ENCODE measurements around the gene GOLGA8H.
A peak's percentile ranks its signal among the peaks of the same experiment; 100 is the strongest.
"Not testable (repeated sequence)": the region's sequence is repeated elsewhere in the genome, so short reads cannot be mapped to it uniquely, and the experiment has no call there.

The GOLGA8H gene, protein sequence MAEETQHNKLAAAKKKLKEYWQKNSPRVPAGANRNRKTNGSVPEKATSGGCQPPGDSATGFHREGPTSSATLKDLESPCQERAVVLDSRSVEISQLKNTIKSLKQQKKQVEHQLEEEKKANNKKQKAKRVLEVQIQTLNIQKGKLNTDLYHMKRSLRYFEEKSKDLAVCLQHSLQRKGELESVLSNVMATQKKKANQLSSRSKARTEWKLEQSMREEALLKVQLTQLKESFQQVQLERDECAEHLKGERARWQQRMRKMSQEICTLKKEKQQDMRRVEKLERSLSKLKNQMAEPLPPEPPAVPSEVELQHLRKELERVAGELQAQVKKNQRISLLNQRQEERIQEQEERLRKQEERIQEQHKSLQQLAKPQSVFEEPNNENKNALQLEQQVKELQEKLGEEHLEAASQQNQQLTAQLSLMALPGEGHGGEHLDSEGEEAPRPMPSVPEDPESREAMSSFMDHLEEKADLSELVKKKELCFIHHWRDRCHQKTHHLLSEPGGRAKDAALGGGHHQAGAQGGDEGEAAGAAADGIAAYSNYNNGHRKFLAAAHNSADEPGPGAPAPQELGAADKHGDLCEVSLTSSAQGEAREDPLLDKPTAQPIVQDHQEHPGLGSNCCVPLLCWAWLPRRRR

DNA sequence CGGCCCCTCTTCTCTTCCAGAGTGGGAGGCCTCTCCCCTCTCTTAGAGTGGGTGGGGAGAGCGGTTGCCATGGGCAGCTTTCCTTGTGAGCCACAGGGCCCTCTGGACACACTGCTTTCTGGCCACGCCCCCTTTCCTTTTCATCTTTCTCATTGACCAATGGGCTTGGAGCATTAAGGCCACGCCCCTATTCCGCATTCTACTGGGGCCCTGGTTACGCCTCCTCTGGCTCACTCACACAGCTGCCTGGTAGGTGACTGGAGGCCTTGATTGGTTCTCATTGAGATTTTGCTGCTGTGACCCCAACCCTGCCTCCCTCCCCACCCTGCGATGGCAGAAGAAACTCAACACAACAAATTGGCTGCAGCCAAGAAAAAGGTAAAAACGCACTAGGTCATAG lies at the start of gene GOLGA8H:
TSS of gene GOLGA8H (plus strand) at position 233 of the 400 bp plus-strand sequence. CDS start at position 331, 98 bp downstream.
- not testable (repeated sequence) for DNase-seq (ENCODE audit: low read depth); H3K4me3 ChIP-seq (ENCODE audit: low read depth, low read length)

DNA sequence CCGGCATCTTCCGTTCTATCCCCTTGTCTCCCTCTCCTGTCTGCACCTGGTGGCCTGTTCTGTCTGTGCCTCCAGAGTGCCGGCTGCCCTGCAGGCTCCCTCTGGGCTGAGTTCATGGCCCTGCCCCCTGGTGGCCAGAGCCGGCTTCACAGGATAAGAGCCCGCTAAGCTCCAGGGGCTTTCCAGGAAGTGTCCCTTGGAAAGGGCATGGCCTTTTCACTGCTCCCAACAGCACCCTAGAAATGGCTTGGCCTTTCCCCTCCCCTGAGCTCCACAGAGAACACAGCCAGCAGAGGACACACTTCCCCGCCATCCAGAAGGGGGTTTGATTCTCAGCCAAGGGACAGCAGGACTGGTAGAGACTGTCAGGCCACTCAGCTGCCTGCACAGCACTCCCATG lies 36.9 kb upstream of the GOLGA8H start:
- not testable (repeated sequence) for H3K4me3 ChIP-seq (ENCODE audit: low read depth, low read length); DNase-seq (ENCODE audit: low read depth)

DNA sequence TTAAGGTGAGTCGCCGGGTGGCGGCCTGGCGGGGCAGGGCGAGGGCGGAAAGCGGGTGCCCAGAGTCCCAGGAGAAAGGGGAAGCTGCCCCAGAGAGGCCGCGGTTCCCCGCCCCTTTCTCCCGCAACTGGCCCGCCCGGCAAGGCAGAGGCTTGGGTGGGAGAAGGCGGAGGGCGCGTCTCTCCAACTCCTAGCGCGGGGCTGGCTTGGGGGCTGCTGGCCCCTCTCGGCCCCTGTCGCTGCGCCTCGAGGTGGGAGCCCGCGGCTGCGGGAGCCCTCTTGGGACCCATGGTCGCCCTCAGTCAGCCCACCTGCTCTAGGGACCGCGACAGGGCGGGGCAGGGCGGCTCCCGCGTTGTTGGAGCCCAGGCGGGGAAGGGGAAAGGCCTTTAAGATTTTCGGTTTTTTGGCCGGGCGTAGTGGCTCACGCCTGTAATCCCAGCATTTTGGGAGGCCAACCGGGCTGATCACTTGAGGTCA lies 30.8 kb upstream of the GOLGA8H start:
- not testable (repeated sequence) for DNase-seq (ENCODE audit: low read depth); H3K4me3 ChIP-seq (ENCODE audit: low read depth, low read length)

DNA sequence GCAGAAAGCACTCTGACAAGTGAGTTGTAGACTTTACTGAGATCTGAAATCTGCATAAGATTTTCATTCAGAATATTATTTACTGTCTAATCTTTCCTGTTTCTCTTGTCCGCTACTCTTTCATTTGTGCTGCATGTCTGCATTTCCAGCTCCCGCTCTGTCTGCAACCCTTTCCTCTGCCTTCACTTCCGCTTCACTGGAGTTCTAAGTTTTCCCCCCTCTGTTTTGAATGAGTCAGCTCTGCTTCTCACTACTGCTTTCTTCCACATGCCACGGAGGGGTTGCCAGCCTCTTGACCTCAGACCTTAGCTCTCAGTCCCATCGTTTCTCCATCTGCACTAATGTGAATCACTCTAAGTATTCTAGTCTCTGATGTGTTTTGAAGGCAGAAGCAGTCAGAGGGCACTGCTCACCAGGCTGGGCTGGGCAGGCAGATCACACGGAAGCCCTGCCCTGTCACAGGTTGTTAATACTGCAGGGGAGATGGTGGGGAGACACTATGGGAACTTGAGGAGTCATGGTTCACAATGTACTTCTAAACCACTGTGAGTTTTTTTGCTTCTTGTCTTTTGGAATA lies 24.3 kb upstream of the GOLGA8H start:
- not testable (repeated sequence) for H3K4me3 ChIP-seq (ENCODE audit: low read depth, low read length); DNase-seq (ENCODE audit: low read depth)

DNA sequence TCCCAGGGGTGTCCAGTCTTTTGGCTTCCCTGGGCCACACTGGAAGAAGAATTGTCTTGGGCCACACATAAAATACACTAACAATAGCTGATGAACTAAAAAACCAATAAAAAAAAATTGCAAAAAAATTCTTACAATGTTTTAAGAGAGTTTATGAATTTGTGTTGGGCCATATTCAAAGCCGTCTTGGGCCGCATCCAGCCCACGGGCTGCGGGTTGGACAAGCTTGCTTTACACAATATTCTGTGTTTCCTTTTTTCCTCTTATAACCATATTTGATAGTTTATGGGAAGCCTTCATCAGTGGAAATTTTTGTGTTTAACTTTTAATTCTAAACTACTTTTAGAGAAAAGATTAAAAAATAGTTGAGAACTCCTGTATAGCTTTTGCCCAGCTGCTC lies 23.1 kb upstream of the GOLGA8H start:
- H3K4me3 ChIP-seq (ENCODE audit: low read depth, low read length); DNase-seq (ENCODE audit: low read depth): not testable (repeated sequence)

DNA sequence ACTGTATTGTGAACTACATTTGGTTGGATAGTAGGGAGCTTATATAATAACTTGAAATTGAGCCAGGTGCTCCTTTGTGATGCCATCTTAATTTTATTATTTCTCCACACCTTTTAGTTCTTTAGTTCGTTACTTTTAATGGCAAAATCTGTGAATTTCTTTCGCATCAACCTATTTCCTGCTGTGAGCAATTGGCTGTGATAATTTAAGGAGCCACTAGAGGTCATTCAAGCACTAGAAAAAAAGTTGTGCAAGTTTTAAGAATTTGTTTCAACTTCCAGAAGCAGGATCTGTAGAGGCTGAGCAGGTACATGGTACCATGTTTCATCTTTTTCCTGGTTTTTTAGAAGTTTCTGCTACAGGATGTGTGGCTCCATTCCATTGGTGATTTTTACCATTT lies 4.9 kb upstream of the GOLGA8H start:
- TF ChIP-seq, protein P1, sequence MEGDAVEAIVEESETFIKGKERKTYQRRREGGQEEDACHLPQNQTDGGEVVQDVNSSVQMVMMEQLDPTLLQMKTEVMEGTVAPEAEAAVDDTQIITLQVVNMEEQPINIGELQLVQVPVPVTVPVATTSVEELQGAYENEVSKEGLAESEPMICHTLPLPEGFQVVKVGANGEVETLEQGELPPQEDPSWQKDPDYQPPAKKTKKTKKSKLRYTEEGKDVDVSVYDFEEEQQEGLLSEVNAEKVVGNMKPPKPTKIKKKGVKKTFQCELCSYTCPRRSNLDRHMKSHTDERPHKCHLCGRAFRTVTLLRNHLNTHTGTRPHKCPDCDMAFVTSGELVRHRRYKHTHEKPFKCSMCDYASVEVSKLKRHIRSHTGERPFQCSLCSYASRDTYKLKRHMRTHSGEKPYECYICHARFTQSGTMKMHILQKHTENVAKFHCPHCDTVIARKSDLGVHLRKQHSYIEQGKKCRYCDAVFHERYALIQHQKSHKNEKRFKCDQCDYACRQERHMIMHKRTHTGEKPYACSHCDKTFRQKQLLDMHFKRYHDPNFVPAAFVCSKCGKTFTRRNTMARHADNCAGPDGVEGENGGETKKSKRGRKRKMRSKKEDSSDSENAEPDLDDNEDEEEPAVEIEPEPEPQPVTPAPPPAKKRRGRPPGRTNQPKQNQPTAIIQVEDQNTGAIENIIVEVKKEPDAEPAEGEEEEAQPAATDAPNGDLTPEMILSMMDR (IDR thresholded peaks at IDR 0.05; ENCODE audit: control insufficient read depth, extremely low read depth, insufficient read depth), result 0 out of 2 replicates have a peak, but pooled peaks have one; percentile 8
- not testable (repeated sequence) for DNase-seq (ENCODE audit: low read depth)

DNA sequence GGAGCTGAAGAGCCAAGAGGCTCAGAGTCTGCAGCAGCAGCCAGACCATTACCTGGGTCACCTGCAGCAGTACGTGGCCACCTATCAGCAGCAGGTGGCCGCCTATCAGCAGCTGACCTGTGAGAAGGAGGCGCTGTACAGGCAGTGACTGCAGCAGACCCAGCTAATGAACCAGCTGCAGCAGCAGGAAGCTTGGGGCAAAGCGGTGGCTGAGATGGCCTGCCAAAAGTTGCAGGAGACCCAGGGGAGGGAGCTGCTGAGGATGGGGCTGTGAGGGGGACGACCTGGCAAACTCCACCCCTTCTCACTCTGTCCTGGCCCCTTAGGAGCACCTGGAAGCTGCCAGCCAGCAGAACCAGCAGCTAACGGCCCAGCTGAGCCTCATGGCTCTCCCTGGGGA lies 8.4 kb downstream of the GOLGA8H start:
- not testable (repeated sequence) for H3K4me3 ChIP-seq (ENCODE audit: low read depth, low read length); DNase-seq (ENCODE audit: low read depth)

More for the DNA sequence above, 4.9 kb upstream of the GOLGA8H start:
- H3K4me3 ChIP-seq (ENCODE audit: low read depth, low read length), result not testable (repeated sequence)

DNA sequence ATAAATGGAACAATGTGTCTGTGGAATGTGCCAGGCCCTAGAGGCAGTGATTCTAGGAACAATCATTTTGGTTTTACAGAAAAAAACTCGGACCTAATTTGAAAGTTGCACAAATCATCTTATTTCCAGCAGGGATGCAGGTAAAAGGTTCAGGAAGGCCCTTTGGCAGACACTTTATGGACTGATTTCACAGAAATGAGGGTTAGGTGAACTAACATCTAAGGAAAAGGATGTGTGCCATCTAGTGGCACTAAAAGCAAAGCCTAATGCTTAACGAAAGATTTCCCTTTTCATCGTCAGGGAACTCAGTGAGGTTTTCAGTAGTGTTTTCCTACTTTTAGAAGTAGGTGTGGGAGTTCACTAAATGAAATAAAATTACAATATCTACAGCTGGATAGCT lies 17.5 kb downstream of the GOLGA8H start:
- DNase-seq (ENCODE audit: low read depth), result peak; percentile 4
- H3K4me3 ChIP-seq (ENCODE audit: low read depth, low read length), result not testable (repeated sequence)
- TF ChIP-seq, protein P1 (IDR thresholded peaks at IDR 0.05; ENCODE audit: control insufficient read depth, extremely low read depth, insufficient read depth), result peak; percentile 28; the same call in 1 of the 2 replicates

DNA sequence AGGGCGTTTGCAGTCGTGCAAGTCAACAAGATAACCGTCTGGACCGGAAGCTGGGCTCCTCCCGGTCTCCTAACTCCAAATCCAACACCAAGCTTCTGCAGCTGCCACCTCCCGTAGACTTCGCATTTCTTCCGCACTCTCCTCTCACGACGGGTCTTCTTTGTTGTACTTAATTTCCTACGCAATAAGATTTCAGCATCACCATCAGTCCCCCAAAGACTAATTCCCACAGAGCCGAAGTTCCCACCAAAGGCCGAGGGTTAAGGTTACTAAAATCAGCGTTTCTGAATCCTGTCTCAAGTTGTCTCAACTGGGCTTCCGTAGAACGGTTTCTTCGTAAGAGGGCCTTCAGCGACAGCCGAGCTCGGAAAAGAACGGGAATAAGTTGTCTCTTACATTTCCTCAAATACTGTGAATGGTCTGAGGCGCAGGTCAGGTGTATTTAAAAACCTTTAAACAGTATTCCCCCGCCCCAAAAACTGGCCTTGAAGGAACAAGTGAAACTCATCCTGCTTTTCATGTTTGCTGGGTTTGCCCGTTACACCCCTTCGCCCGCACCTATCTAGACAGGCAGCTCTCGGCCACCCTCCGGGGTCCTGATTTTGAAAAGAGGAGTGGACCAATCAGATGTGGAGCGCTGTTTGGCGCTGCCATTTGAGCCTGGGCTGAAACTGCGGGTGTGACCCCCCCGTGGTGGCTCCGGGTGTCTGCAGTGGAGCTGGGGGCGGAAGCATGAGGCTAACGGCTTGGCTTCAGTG lies 21.8 kb downstream of the GOLGA8H start, which contains the start of gene ARHGAP11B:
TSS of gene ARHGAP11B (plus strand) at position 693 of the 758 bp plus-strand sequence.
- DNase-seq (ENCODE audit: low read depth), result peak; percentile 98
- peak within 1 kb of the TSS; percentile 73 for H3K4me3 ChIP-seq (ENCODE audit: low read depth, low read length)

DNA sequence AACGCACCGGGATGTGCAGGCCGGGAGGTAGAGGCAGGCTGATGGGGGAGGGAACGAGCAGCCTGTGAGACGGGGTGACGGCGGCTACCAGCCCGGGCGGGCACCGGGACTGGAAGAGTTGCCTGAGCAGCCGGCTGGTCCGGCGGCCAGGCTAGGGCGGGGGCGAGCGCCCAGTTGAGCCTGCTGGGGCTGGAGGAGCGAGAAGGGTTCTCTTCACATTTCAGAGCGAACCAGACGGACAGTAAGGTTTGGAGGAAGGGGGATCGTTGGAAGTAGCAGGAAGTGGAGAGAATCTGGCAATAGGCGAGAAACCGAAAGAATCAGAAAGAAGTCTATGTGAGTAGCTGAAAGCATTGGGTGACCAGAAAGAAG lies 22.4 kb downstream of the GOLGA8H start:
- DNase-seq (ENCODE audit: low read depth), result not testable (repeated sequence)
- peak overlapping the region; percentile 73 for H3K4me3 ChIP-seq (ENCODE audit: low read depth, low read length)

DNA sequence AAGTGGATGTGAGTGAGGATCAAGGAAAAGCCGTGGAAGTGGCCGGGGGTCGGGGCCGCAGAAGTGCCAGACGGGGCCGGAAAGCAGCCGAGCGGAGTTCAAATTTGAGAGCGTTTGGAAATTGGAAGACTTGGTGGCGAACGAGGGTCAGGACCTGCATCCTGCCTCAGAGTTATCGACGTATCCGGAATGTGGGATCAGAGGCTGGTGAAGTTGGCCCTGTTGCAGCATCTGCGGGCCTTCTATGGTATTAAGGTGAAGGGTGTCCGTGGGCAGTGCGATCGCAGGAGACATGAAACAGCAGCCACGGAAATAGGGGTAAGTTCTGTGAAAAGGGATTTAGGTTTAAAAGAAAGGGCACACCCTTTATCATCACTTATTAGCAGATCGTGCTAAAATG lies 22.8 kb downstream of the GOLGA8H start:
- peak overlapping the region; percentile 73 for H3K4me3 ChIP-seq (ENCODE audit: low read depth, low read length)
- DNase-seq (ENCODE audit: low read depth), result not testable (repeated sequence)

Measured in LNCaP clone FGC (cell line).